Measurements from ENCODE around the gene ENTPD2. TPM values are rescaled to one million over a fixed set of nuclear protein-coding genes. Genes with fewer than 3 reads are reported as not detected.
"Not testable (repeated sequence)": the region's sequence is repeated elsewhere in the genome, so short reads cannot be mapped to it uniquely, and the experiment has no call there.

Gene ENTPD2
- total RNA-seq, 2 donors from 2014 or later, result 0.39 to 0.69 TPM

DNA sequence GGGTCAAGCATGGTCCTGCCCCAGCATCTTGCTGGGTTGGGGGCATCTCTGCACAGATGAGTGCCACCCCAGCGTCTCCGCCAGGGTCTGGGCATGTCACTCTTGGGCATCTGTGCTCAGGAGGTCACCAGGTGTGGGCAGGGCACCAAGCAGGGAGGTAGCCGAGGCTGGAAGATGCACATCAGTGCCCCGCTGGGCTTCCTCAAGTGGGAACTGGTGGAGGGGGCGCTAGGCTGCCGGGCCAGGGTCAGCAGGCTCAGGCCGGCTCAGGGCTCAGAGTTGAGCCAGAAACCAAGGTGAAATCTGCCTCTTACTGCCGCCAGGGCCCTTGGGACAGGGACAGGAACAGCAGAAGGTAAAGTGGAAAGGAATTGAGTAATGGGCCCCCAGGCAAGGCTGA, 17.9 kb downstream of the ENTPD2 start:
- H3K36me3 Mint-ChIP-seq (ENCODE audit: low read depth), result peaks cover 20% of the 10 kb centered on the region
- no peak for ATAC-seq (replicated peaks)
- peaks cover 5% of the 10 kb centered on the region for H3K4me1 Mint-ChIP-seq
- H3K9me3 Mint-ChIP-seq, result no peaks in the 10 kb centered on the region
- no peak overlapping the region for H3K27ac Mint-ChIP-seq
- peak overlapping the region; percentile 86 for H3K4me3 Mint-ChIP-seq
- H3K27me3 Mint-ChIP-seq, result no peaks in the 10 kb centered on the region

DNA sequence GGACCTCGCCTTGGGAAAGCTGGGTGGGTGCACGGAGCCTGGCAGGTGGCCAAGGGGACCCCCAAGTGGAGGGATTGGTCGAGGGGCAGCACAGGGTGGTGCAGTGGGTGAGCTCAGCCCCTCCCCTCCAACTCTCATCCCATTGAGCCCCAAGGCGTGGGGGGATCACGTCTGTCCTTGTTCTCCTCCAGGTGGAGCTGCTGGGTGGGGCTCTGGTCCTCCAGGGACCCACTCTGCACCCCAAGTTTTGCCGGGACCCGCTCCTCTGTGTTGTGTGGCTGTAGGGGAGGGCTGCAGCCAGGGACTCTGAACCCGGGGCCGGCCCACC, 18.4 kb downstream of the ENTPD2 start:
- peaks cover 9% of the 10 kb centered on the region for H3K4me1 Mint-ChIP-seq
- H3K4me3 Mint-ChIP-seq, result peak overlapping the region; percentile 86
- H3K9me3 Mint-ChIP-seq, result no peaks in the 10 kb centered on the region
- ATAC-seq (replicated peaks), result no peak
- no peaks in the 10 kb centered on the region for H3K27me3 Mint-ChIP-seq
- peak overlapping the region; percentile 89 for H3K27ac Mint-ChIP-seq
- peaks cover 25% of the 10 kb centered on the region for H3K36me3 Mint-ChIP-seq (ENCODE audit: low read depth)

DNA sequence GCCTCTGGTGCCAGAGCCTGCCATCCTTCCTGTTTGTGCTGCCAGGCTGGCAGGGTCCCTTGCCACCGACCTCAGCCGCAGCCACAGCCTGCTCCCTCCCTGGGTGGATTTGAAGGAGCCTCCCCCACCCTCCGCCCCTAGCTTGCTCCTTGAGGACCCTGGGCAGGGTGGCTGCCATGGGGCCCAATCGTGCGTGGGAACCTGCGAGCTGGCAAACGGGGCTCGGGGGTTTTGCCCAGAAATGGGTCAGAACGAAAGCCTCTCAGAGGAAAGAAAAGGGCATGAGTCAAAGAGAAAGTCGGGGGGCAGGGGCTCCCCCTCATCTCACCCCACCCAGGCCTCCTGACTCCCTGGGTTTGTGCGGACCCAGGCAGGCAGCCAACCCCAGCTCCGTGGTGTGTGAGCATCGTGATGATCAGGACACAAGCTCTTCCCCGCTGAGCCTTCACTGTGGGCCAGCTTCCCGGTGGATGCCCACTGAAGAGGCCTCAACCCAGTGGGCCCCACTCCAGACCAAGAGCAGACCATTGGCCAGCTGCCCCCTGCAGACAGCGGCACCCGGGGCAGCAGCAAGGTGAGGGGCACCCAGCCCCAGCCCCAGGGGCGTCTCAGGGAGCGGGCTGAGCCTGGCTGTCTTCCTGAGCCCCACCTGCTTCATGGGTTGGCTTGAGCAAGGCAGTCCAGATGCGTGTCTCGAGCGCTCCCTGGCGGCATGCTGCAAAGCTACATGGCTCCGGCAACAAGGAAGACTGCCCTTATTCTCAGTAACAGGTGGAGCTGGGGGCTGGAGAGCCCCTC, 19.0 kb downstream of the ENTPD2 start:
- H3K36me3 Mint-ChIP-seq (ENCODE audit: low read depth), result peaks cover 26% of the 10 kb centered on the region
- no peaks in the 10 kb centered on the region for H3K9me3 Mint-ChIP-seq
- H3K27me3 Mint-ChIP-seq, result no peaks in the 10 kb centered on the region
- peak; percentile 69 for ATAC-seq (replicated peaks)
- H3K4me1 Mint-ChIP-seq, result peaks cover 9% of the 10 kb centered on the region
- peak overlapping the region; percentile 86 for H3K4me3 Mint-ChIP-seq
- H3K27ac Mint-ChIP-seq, result peak overlapping the region; percentile 89

DNA sequence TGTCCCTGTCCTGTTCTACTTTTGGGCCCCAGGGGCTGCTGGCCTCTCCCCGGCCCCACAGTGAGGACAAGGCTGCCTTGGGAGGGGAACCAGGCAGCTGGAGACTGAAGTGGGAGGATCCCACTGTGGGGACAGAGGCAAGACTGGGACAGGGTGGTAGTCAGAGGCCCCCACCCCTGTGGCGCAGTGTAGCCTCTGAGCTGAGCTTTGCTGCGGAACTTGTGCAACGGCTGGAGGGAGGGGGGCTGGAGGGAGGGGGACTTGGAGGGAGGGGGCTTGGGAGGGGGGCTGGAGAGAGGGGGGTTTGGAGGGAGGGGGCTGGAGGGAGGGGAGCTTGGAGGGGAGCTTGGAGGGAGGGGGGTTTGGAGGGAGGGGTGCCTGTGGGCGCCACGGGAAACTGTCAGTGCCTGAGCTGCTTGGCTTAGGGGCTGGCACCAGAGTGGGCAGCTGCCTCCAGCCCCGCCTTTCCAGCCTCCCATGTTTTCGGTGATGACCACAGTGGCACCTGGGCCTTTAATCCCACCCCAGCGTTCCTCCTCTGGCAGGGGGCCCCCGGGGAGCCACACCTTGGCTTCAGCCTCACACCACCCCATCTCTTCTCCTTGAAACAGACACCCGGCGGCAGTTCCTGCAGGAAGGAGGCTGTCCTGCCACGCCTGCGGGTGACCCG, 19.7 kb downstream of the ENTPD2 start:
- H3K4me3 Mint-ChIP-seq, result peak overlapping the region; percentile 86
- no peaks in the 10 kb centered on the region for H3K27me3 Mint-ChIP-seq
- peaks cover 9% of the 10 kb centered on the region for H3K4me1 Mint-ChIP-seq
- no peak for ATAC-seq (replicated peaks)
- H3K27ac Mint-ChIP-seq, result peak overlapping the region; percentile 89
- H3K36me3 Mint-ChIP-seq (ENCODE audit: low read depth), result peaks cover 22% of the 10 kb centered on the region
- H3K9me3 Mint-ChIP-seq, result no peaks in the 10 kb centered on the region

DNA sequence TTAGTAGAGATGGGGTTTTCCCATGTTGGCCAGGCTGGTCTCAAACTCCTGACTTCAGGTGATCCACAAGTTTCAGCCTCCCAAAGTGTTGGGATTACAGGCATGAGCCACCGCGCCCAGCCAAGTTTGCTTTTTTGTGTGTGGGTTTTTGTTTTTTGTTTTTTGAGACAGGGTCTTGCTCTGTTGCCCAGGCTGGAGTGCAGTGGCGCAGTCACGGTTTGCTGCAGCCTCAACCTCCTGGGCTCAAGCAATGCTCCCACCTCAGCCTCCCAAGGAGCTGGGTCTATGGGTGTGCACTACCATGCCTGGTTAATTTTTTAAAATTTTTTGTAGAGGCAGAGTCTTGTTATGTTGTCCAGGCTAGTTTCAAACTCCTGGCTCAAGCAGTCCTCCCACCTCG, 20.4 kb downstream of the ENTPD2 start:
- peaks cover 15% of the 10 kb centered on the region for H3K36me3 Mint-ChIP-seq (ENCODE audit: low read depth)
- not testable (repeated sequence) for H3K9me3 Mint-ChIP-seq; H3K4me1 Mint-ChIP-seq; H3K27ac Mint-ChIP-seq; H3K27me3 Mint-ChIP-seq; ATAC-seq (replicated peaks)
- H3K4me3 Mint-ChIP-seq, result peak overlapping the region; percentile 86

DNA sequence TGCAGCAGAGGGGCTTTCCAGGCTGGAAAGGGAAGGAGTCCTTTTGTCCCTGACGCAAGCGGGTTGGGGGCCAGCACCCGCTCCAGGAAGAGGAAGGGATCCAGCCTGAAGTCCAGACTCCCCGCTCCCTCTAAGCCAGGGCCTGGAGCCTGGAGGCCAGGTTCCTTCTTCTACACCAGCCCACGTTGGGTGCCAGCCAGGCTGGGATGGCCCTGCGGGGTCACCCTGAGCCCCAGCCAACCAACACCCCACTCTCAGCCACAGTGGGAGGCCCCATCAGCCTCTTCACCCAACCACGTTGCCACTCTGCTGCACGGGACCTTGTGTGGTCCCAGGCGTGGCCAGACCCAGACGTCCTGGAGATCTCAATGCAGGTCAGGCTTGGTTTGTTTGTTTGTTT, 21.0 kb downstream of the ENTPD2 start:
- Mint-ChIP-seq H3K9me3 (no peaks in the 10 kb centered on the region), H3K36me3 (ENCODE audit: low read depth) (peaks cover 9% of the 10 kb centered on the region), H3K27me3 (no peaks in the 10 kb centered on the region), H3K4me1 (peaks cover 9% of the 10 kb centered on the region), H3K4me3 (peak overlapping the region; percentile 86), H3K27ac (peak overlapping the region; percentile 25)
- no peak for ATAC-seq (replicated peaks)

DNA sequence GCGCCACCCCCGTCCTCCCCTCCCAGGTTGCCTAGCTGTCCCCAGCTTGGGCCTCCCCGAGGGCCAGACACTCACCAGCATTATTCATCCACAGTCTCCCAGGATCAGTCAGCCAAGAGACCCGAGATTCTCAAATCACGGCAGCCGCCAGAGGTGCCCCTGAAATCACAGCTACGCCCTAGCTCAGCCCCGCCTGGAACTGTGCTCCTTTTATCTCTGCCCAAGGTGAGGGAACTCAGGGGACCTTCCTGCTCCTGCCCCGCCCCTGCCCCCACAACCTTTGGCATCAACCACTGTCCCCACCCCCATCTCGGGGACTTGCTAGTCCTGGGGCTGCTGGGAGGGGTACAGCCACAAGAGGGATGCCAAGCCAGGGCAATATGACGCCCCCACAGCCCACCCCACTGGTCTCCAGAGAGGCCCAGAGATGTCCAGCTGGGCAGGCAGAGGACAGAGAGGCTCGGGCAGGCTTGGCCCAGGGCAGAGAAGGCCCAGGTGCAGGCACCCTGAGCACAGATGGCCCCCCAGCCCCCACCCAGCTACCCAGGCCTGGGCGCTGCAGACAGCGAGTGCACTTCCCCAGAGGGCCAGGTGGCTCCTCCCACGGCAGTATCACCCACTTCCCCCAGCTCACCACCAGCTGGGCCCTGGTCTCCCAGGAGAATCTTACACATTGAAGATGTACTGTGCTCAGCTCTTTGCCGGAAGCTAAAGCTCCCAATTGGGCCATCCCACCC, 21.8 kb downstream of the ENTPD2 start, which contains the start of gene FUT7:
FUT7 (minus strand) TSS at position 185 of the 737 bp plus-strand sequence; CDS start at position 88, 97 bp downstream.
- Mint-ChIP-seq H3K4me3 (peak within 1 kb of the TSS; percentile 86), H3K27ac (peak within 1 kb of the TSS; percentile 92), H3K4me1 (peaks cover 9% of the 10 kb centered on the region), H3K36me3 (ENCODE audit: low read depth) (peaks cover 8% of the 10 kb centered on the region), H3K9me3 (no peaks in the 10 kb centered on the region), H3K27me3 (no peaks in the 10 kb centered on the region)
- ATAC-seq (replicated peaks), result peak; percentile 45

DNA sequence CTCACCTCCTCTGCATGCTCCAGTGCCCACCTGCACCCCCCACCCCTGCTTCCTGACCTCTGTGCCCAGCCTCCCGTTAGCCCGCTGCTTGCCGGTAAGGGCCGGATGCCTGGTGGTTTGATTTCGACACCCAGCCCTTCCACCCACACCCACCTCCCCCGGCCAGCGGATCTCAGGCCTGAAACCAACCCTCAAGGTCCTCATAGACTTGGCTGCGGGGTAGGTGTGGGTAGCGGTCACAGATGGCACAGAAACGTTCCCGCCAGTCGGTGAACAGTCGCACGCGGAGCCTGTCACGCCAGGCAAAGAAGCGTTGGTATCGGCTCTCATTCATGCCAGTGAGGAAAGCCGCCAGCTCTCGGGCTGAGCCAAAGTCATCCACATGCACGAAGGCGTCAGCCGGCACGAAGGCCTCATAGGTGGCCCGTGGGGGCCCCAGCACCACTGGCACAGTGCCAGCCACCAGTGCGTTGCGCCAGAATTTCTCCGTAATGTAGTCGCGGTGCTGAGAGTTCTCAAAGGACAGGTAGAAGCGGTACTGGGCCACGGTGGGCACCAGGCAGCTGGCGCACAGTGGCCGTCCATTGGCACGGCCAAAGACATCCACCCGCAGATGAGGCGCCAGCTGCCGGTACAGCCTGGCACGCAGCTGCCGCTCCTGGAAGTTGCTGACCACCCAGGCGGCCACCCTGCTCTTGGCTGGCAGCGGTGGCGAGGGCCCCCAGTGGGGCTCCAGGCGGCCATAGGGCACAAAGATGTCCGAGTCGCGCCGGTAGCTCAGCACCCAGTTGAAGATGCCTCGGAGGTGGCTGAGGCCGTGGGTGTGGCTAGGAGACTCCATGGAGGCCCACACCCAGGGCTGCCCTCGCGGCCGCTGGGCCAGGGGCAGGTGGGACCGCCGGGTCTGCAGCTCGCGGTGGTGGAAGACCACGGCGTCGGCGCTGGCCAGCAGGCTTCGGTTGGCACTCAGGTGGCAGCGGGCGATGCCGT, 23.0 kb downstream of the ENTPD2 start:
- H3K36me3 Mint-ChIP-seq (ENCODE audit: low read depth), result peaks cover 8% of the 10 kb centered on the region
- peaks cover 9% of the 10 kb centered on the region for H3K4me1 Mint-ChIP-seq
- peak overlapping the region; percentile 86 for H3K4me3 Mint-ChIP-seq
- H3K9me3 Mint-ChIP-seq, result no peaks in the 10 kb centered on the region
- H3K27me3 Mint-ChIP-seq, result no peaks in the 10 kb centered on the region
- H3K27ac Mint-ChIP-seq, result peak overlapping the region; percentile 92
- peak; percentile 8 for ATAC-seq (replicated peaks)

DNA sequence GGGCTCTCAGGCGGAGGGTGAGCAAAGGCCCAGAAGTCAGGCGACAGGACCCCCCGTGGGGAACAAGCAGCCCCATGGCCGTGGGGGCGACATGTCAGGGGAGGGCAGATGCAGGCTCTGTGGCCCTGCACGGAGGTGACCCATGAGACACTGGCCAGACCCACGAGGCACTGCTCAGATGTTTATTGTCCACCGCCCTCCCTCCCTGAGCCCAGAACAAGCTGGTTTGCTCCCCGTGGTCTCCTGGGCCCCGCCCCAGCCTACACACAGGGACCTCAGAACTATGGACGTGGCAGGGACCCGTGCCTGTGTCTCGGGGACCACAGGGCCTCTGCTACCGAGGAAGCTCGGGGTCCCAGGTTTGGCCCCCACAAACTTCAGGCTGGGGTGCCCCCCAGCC, 23.9 kb downstream of the ENTPD2 start:
- H3K4me1 Mint-ChIP-seq, result peaks cover 9% of the 10 kb centered on the region
- no peaks in the 10 kb centered on the region for H3K9me3 Mint-ChIP-seq
- ATAC-seq (replicated peaks), result no peak
- peak overlapping the region; percentile 86 for H3K4me3 Mint-ChIP-seq
- peak overlapping the region; percentile 92 for H3K27ac Mint-ChIP-seq
- no peaks in the 10 kb centered on the region for H3K27me3 Mint-ChIP-seq
- peaks cover 8% of the 10 kb centered on the region for H3K36me3 Mint-ChIP-seq (ENCODE audit: low read depth)

DNA sequence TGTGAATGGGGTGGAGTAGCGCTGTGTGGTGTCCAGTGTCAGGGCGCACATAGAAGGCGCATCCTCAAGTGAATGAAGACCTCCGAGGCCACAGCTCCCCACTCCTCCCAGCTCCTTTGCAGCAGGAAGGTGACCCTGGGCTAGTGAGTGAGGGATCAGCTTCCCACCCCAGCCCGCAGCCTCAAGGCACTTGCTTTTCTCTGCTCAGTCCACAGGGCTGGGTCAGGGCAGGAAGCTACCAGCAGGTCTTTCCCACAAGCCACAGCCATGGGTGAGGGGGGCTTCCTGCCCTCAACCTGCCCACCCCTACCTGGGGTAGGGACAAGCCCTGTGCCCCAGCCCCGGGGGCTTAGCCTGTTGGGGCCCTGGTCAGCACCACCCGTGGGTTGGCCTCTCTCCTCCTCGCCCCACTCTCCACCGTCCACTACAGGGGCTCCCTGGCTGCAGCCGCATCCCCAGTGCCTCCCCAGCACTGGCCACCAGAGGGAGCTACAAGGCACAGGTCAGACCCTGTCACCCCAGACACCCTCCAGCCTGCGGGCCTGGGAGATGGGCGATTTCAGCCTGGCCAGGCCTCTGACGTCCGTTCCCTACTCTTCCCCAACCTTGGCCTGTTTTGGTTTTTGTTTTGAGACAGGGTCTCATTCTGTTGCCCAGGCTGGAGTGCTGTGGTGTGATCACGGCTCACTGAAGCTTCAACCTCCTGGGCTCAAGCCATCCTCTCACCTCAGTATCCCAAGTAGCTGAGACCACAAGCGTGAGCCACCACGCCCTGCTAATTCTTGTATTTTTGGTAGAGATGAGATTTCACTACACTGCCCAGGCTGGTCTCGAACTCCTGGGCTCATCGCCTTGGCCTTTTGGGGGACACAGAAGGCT, 24.6 kb downstream of the ENTPD2 start:
- H3K27me3 Mint-ChIP-seq, result no peaks in the 10 kb centered on the region
- H3K27ac Mint-ChIP-seq, result peak overlapping the region; percentile 66
- peaks cover 8% of the 10 kb centered on the region for H3K36me3 Mint-ChIP-seq (ENCODE audit: low read depth)
- peaks cover 5% of the 10 kb centered on the region for H3K4me1 Mint-ChIP-seq
- peak; percentile 60 for ATAC-seq (replicated peaks)
- H3K9me3 Mint-ChIP-seq, result no peaks in the 10 kb centered on the region
- H3K4me3 Mint-ChIP-seq, result peak overlapping the region; percentile 86

DNA sequence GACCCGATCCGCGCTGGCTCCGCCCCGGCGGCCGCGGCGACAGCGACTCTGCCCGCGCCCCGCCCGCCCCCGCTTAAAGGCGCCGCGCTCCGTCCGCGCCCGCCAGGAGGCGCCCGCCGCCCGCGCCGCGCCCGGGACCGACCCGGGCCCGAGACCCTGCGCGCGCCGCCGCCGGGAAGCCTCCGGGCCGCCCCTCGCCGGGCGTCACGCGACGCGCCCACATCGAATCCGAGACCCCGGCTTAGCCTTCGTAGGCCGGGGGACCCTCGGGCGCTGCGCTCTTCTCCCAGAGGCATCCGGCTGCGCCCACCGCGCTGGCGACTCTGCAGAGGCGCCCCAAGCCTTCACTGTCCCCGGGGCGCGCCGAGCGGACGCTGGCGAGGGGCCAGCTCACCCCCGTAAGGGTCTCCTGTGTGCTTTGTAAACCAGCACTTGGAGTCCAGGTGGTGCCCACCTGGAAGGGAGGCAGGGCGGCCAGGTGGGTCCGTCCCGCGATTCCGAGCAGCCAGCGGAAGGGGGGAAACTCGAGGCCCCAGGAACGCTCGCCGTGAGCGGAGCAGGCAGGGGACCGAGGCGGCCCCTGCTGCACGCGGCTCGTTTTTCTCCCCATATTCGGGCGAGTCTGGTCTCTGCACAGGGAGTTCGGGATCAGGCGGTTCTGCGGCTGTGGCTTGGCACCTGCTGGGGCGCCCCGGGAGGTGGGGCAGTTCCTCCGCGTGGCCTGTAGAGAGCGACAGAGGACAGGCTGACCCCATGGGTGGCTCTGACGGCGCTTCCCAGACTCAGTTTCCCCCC, 25.4 kb downstream of the ENTPD2 start:
- Mint-ChIP-seq H3K4me3 (peak overlapping the region; percentile 86), H3K4me1 (peaks cover 5% of the 10 kb centered on the region)

DNA sequence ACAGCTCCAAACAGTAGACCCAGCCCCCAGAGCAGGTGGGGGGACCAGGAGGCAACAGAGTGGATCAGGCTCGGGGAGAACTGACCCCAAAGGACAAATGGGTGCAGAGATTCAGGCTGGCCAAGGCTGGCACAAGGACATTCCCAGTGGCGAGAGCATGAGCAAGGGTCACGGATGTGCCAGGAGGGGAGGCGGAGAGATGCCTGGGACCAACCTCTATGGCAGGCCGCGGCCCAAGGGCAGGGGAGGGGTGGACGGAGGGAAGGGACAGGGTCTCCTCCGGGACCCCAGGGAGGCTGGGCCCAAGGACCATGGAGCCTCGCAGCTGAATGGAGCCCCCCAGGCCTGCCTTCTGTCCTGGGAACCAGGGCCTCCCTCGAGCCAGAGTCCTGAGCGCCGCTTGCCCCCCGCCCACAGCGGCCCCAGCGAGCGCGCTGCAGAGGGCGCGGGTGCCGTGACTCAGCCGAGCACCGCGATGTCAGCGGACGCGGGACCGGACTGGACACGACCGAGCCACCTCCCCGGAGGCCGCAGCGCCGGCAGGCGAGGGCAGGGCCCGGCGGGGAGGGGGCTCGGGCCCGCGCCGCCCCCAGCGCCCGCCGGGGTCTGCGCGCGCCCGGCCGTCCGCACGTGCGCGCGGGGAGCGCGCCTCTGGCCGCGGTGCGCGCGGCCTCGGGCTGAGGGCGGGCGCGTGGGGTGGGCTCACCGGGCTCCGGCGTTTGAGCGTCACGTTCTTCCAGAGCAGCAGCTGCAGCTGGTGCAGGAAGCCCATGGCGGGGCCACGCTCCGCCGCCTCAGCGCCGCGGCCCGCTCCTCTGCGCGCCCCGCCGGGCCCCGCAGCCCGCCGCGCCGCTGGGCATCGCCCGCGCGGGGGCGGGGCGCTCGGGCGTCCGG, 26.2 kb downstream of the ENTPD2 start, which contains the start of gene ABCA2:
ABCA2 (minus strand) TSS at position 869 of the 894 bp plus-strand sequence; CDS start at position 772, 97 bp downstream.
- Mint-ChIP-seq H3K9me3 (no peaks in the 10 kb centered on the region), H3K36me3 (ENCODE audit: low read depth) (peaks cover 8% of the 10 kb centered on the region), H3K4me1 (peaks cover 5% of the 10 kb centered on the region), H3K27ac (peak within 1 kb of the TSS; percentile 66), H3K27me3 (no peaks in the 10 kb centered on the region), H3K4me3 (peak within 1 kb of the TSS; percentile 86)
- no peak for ATAC-seq (replicated peaks)

More for the DNA sequence above, 25.4 kb downstream of the ENTPD2 start:
- no peaks in the 10 kb centered on the region for H3K27me3 Mint-ChIP-seq
- H3K27ac Mint-ChIP-seq, result peak overlapping the region; percentile 66
- peaks cover 8% of the 10 kb centered on the region for H3K36me3 Mint-ChIP-seq (ENCODE audit: low read depth)
- ATAC-seq (replicated peaks), result peak; percentile 41
- no peaks in the 10 kb centered on the region for H3K9me3 Mint-ChIP-seq
